Neural progenitor cell (in vitro differentiated cells): ENCODE results near the gene SRL.

ENCODE experiments used
- EZH2 ChIP-seq: fragments of 200-600 bp; sonication (generic); IDR thresholded peaks from 2 replicates; pipeline ENCODE4 v1.6.1; 2017; ENCODE audit warnings: antibody characterized with exemption, mild to moderate bottlenecking, moderate library complexity
- TF ChIP-seq, protein P1 (sequence below): fragments of 200-600 bp; sonication (generic); IDR thresholded peaks from 2 replicates; pipeline ENCODE4 v1.5.1; 2017; ENCODE audit warnings: antibody characterized with exemption, mild to moderate bottlenecking

GRCh38 chr16:4157376-4157825, 84.5 kb downstream of the SRL start:
- TF ChIP-seq, protein P1, sequence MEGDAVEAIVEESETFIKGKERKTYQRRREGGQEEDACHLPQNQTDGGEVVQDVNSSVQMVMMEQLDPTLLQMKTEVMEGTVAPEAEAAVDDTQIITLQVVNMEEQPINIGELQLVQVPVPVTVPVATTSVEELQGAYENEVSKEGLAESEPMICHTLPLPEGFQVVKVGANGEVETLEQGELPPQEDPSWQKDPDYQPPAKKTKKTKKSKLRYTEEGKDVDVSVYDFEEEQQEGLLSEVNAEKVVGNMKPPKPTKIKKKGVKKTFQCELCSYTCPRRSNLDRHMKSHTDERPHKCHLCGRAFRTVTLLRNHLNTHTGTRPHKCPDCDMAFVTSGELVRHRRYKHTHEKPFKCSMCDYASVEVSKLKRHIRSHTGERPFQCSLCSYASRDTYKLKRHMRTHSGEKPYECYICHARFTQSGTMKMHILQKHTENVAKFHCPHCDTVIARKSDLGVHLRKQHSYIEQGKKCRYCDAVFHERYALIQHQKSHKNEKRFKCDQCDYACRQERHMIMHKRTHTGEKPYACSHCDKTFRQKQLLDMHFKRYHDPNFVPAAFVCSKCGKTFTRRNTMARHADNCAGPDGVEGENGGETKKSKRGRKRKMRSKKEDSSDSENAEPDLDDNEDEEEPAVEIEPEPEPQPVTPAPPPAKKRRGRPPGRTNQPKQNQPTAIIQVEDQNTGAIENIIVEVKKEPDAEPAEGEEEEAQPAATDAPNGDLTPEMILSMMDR: no peak
- TF ChIP-seq EZH2: no peak
